H9 (cell line): ENCODE measurements around the gene TREML4. TPM values are rescaled to one million over a fixed set of nuclear protein-coding genes. Genes with fewer than 3 reads are reported as not detected.

Experiments
- DNase-seq: peaks from one replicate; pipeline ENCODE4 v3.0.0-alpha.2; 2017
- H2AFZ ChIP-seq: one replicate; pipeline ENCODE4 v1.6.1; 2013; ENCODE audit warnings: mild to moderate bottlenecking, low read length, control low read depth, moderate library complexity
- H2AK5ac ChIP-seq: 2 replicates; pipeline ENCODE4 v1.6.1; 2013; ENCODE audit warnings: low read length, control low read depth, mixed read lengths; ENCODE audit not compliant: insufficient read length
- H2BK120ac ChIP-seq: one replicate; pipeline ENCODE4 v1.6.1; 2013; ENCODE audit warnings: low read depth, mild to moderate bottlenecking, low read length, control low read depth, inconsistent platforms; ENCODE audit not compliant: poor library complexity, severe bottlenecking
- H2BK12ac ChIP-seq: 2 replicates; pipeline ENCODE4 v1.6.1; 2013; ENCODE audit warnings: low read length, control low read depth, mixed read lengths, low read depth; ENCODE audit not compliant: insufficient read length
- H2BK15ac ChIP-seq: 2 replicates; pipeline ENCODE4 v1.6.1; 2013; ENCODE audit warnings: low read depth, low read length, control low read depth
- H2BK20ac ChIP-seq: one replicate; pipeline ENCODE4 v1.6.1; 2013; ENCODE audit warnings: low read depth, mild to moderate bottlenecking, low read length, control low read depth, inconsistent platforms; ENCODE audit not compliant: poor library complexity, severe bottlenecking
- H2BK5ac ChIP-seq: 2 replicates; pipeline ENCODE4 v1.6.1; 2013; ENCODE audit warnings: low read length, control low read depth, mixed read lengths; ENCODE audit not compliant: insufficient read length
- H3K14ac ChIP-seq: 2 replicates; pipeline ENCODE4 v1.6.1; 2013; ENCODE audit warnings: low read length, control low read depth; ENCODE audit not compliant: insufficient read depth
- H3K18ac ChIP-seq: 2 replicates; pipeline ENCODE4 v1.6.1; 2013; ENCODE audit warnings: low read depth, mild to moderate bottlenecking, mixed read lengths, low read length, control low read depth; ENCODE audit not compliant: insufficient read length
- H3K23ac ChIP-seq: 2 replicates; pipeline ENCODE4 v1.6.1; 2013; ENCODE audit warnings: low read length, control low read depth, mixed read lengths, low read depth; ENCODE audit not compliant: insufficient read length
- H3K23me2 ChIP-seq: 2 replicates; pipeline ENCODE4 v1.6.1; 2013; ENCODE audit warnings: low read depth, mild to moderate bottlenecking, mixed read lengths, low read length, control low read depth; ENCODE audit not compliant: insufficient read length, poor library complexity, severe bottlenecking
- H3K27ac ChIP-seq: 2 replicates; pipeline ENCODE4 v1.5.1; 2013; ENCODE audit warnings: low read length, control low read depth, mixed read lengths, low read depth; ENCODE audit not compliant: insufficient read length
- H3K27me3 ChIP-seq: 2 replicates; pipeline ENCODE4 v1.6.1; 2013; ENCODE audit warnings: low read length, control low read depth, inconsistent platforms; ENCODE audit not compliant: insufficient read depth
- H3K4ac ChIP-seq: 2 replicates; pipeline ENCODE4 v1.6.1; 2013; ENCODE audit warnings: low read depth, mild to moderate bottlenecking, control low read depth, inconsistent platforms, low read length, moderate library complexity
- H3K4me1 ChIP-seq: 2 replicates; pipeline ENCODE4 v1.6.1; 2013; ENCODE audit warnings: low read length, control low read depth, inconsistent platforms; ENCODE audit not compliant: insufficient read depth
- H3K4me2 ChIP-seq: 2 replicates; pipeline ENCODE4 v1.6.1; 2013; ENCODE audit warnings: low read length, control low read depth, mixed read lengths; ENCODE audit not compliant: insufficient read length, insufficient read depth
- H3K56ac ChIP-seq: 2 replicates; pipeline ENCODE4 v1.6.1; 2013; ENCODE audit warnings: low read depth, mild to moderate bottlenecking, mixed read lengths, low read length, control low read depth; ENCODE audit not compliant: insufficient read length
- H3K79me1 ChIP-seq: 2 replicates; pipeline ENCODE4 v1.6.1; 2013; ENCODE audit warnings: low read depth, mild to moderate bottlenecking, moderate library complexity, low read length, control low read depth, inconsistent platforms; ENCODE audit not compliant: insufficient read depth, poor library complexity, severe bottlenecking
- H3K79me2 ChIP-seq: 2 replicates; pipeline ENCODE4 v1.6.1; 2013; ENCODE audit warnings: low read length, control low read depth, inconsistent platforms; ENCODE audit not compliant: insufficient read depth
- H3K9ac ChIP-seq: 2 replicates; pipeline ENCODE4 v1.6.1; 2013; ENCODE audit warnings: low read length, control low read depth, mixed read lengths; ENCODE audit not compliant: insufficient read length; ENCODE audit errors: extremely low read depth
- H3K9me3 ChIP-seq: one replicate; pipeline ENCODE4 v1.6.1; 2013; ENCODE audit warnings: low read depth, low read length, inconsistent platforms; ENCODE audit not compliant: control insufficient read depth
- H3T11ph ChIP-seq: one replicate; pipeline ENCODE4 v1.6.1; 2013; ENCODE audit warnings: mild to moderate bottlenecking, low read length, control low read depth, inconsistent platforms
- H4K20me1 ChIP-seq: one replicate; pipeline ENCODE4 v1.6.1; 2013; ENCODE audit not compliant: control insufficient read depth, insufficient read length, insufficient read depth
- H4K5ac ChIP-seq: 2 replicates; pipeline ENCODE4 v1.6.1; 2013; ENCODE audit warnings: low read depth, mild to moderate bottlenecking, mixed read lengths, low read length, control low read depth; ENCODE audit not compliant: insufficient read length
- H4K8ac ChIP-seq: replicated peaks from 2 replicates; pipeline ENCODE4 v1.6.1; 2013; ENCODE audit warnings: low read length, control low read depth, mixed read lengths, low read depth; ENCODE audit not compliant: insufficient read length
- H4K91ac ChIP-seq: 2 replicates; pipeline ENCODE4 v1.6.1; 2013; ENCODE audit warnings: low read depth, mild to moderate bottlenecking, moderate library complexity, mixed read lengths, low read length, control low read depth; ENCODE audit not compliant: insufficient read length
- H3K27ac Mint-ChIP-seq, 3 experiments: 2 replicates in 2 of 3; 3 replicates in 1 of 3; pipeline ENCODE4 v1.8.0; 2020 to 2021; ENCODE audit warnings: mixed read lengths in 3 of 3, mild to moderate bottlenecking in 1 of 3, moderate library complexity in 1 of 3
- H3K27me3 Mint-ChIP-seq: 2 replicates; pipeline ENCODE4 v1.8.0; 2021; ENCODE audit warnings: low read depth, mild to moderate bottlenecking, moderate library complexity, mixed read lengths
- H3K36me3 Mint-ChIP-seq, 3 experiments: 2 replicates in 2 of 3; 3 replicates in 1 of 3; pipeline ENCODE4 v1.8.0; 2020 to 2021; ENCODE audit warnings: low read depth in 3 of 3, mixed read lengths in 3 of 3; ENCODE audit not compliant: insufficient read depth in 1 of 3
- H3K4me1 Mint-ChIP-seq, 2 experiments: 2 replicates each; pipeline ENCODE4 v1.8.0; 2020; ENCODE audit warnings: mixed read lengths in 2 of 2
- H3K4me3 Mint-ChIP-seq, 2 experiments: 2 replicates in 1 of 2; 3 replicates in 1 of 2; pipeline ENCODE4 v1.8.0; 2020 to 2021; ENCODE audit warnings: mild to moderate bottlenecking in 2 of 2, mixed read lengths in 2 of 2, moderate library complexity in 1 of 2
- H3K9me3 Mint-ChIP-seq, 2 experiments: 2 replicates in 1 of 2; 3 replicates in 1 of 2; pipeline ENCODE4 v1.8.0; 2020; ENCODE audit warnings: mild to moderate bottlenecking in 2 of 2, mixed read lengths in 2 of 2, moderate library complexity in 1 of 2
- WGBS: extraction: QIAGEN DNeasy Blood & Tissue Kit; methylation state at CpG from one replicate; pipeline ENCODE4 v1.1.7; 2013; ENCODE audit warnings: missing lambda C conversion rate, low lambda C conversion rate, mixed read lengths; ENCODE audit not compliant: insufficient read length; ENCODE audit errors: extremely low coverage; 5-methylcytosine and 5-hydroxymethylcytosine counted together
- total RNA-seq: library from RNA; stranded (reverse); gene quantifications from 2 replicates; pipeline ENCODE4 v1.2.1, GENCODE V29; 2021
- TF ChIP-seq, protein P1 (sequence below): fragments of 200-600 bp; sonication (generic); conservative IDR thresholded peaks from 3 replicates; pipeline ENCODE4 v1.8.0; 2021; ENCODE audit warnings: antibody characterized with exemption, mild to moderate bottlenecking

TREML4 gene
- total RNA-seq, 1 experiment from 2014 or later: not detected

DNA sequence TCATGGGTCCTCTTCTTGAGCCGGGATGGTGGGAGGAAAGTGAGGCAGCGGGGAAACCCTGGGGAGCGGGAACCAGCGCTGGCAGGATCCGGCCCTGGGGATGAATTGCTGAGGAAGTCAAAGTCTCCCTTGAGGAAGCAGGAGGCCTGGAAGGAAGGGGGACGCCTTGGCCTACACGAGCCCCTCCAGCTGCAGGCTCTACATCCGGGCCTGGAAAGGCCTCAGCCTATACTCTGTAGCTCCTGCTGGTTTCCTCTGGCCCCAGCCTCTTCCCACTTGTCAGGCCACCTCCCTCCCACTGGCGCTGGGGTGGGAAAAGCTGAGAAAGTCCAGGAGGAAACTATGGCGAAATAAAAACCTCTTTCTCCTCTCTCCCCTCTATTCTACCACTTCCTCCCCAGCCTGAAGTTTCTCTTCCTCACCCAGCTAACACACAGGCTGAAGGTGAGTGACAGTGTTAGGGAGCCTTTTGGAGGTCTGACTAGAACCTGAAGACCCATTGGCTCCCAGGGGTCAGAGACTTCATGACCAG is 42.1 kb upstream of the TREML4 start:
- Histone ChIP-seq H4K91ac (no peak overlapping the region), H2BK5ac (no peak overlapping the region), H3K4me2 (no peak overlapping the region), H4K5ac (no peak overlapping the region), H3K9me3 (peaks cover 10% of the 10 kb centered on the region), H3K56ac (no peak overlapping the region), H3K14ac (no peak overlapping the region), H2BK120ac (no peak overlapping the region), H3K4me1 (no peaks in the 10 kb centered on the region), H3K18ac (no peak overlapping the region), H3K27ac (no peak overlapping the region), H2AK5ac (no peak overlapping the region), H3K23me2 (no peaks in the 10 kb centered on the region), H3K79me1 (no peaks in the 10 kb centered on the region), H4K20me1 (no peaks in the 10 kb centered on the region), H3K79me2 (no peaks in the 10 kb centered on the region), H3K27me3 (no peaks in the 10 kb centered on the region), H3K4ac (no peak overlapping the region), H2BK20ac (no peak overlapping the region), H3T11ph (no peak overlapping the region), H2BK12ac (no peak overlapping the region), H3K23ac (no peak overlapping the region), H2AFZ (no peak overlapping the region), H4K8ac (no peak overlapping the region), H2BK15ac (no peak overlapping the region), H3K9ac (no peak overlapping the region)
- H3K4me1 Mint-ChIP-seq: peaks cover 5 to 8% of the 10 kb centered on the region in 2 experiments
- TF ChIP-seq, protein P1, sequence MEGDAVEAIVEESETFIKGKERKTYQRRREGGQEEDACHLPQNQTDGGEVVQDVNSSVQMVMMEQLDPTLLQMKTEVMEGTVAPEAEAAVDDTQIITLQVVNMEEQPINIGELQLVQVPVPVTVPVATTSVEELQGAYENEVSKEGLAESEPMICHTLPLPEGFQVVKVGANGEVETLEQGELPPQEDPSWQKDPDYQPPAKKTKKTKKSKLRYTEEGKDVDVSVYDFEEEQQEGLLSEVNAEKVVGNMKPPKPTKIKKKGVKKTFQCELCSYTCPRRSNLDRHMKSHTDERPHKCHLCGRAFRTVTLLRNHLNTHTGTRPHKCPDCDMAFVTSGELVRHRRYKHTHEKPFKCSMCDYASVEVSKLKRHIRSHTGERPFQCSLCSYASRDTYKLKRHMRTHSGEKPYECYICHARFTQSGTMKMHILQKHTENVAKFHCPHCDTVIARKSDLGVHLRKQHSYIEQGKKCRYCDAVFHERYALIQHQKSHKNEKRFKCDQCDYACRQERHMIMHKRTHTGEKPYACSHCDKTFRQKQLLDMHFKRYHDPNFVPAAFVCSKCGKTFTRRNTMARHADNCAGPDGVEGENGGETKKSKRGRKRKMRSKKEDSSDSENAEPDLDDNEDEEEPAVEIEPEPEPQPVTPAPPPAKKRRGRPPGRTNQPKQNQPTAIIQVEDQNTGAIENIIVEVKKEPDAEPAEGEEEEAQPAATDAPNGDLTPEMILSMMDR: no peak
- no peak for DNase-seq
- H3K9me3 Mint-ChIP-seq: peaks cover 14 to 15% of the 10 kb centered on the region in 2 experiments
- WGBS: no CpG with 5 or more reads among the region's 10 CpGs
- H3K27me3 Mint-ChIP-seq: no peaks in the 10 kb centered on the region; the same call in none of the 2 replicates
- no peak overlapping the region for H3K27ac Mint-ChIP-seq
- no peak overlapping the region for H3K4me3 Mint-ChIP-seq
- peaks cover 6 to 15% (median 11%) of the 10 kb centered on the region in 3 experiments for H3K36me3 Mint-ChIP-seq
